H1 (cell line): Measurements from ENCODE around the gene KRT3. TPM values are rescaled to one million over a fixed set of nuclear protein-coding genes. Genes with fewer than 3 reads are reported as not detected.

ENCODE experiments used
- CTCF ChIA-PET: fragments of 300-600 bp; sonication (Branson Sonifier 250); formaldehyde crosslinking; loops from one replicate; lab custom pipeline; 2021; ENCODE audit not compliant: partially characterized antibody; lab: Charles Lee
- POLR2A ChIA-PET: fragments of 300-600 bp; sonication (Branson Sonifier 250); formaldehyde crosslinking; loops from one replicate; lab custom pipeline; 2021; ENCODE audit warnings: inconsistent platforms; ENCODE audit not compliant: partially characterized antibody; lab: Charles Lee
- DNase-seq, 2 experiments: peaks; one replicate each; pipeline versions ENCODE4 v3.0.0 to v3.0.0-alpha.2; 2010 to 2022; ENCODE audit warnings: low spot score in 2 of 2, low read depth in 1 of 2, mixed read lengths in 1 of 2
- FAIRE-seq: peaks from 2 replicates; lab custom pipeline; 2011; peaks lifted over from hg19 to GRCh38; lab: Jason Lieb, UNC
- H2AFZ ChIP-seq: 2 replicates; pipeline ENCODE4 v1.8.1; 2012; ENCODE audit warnings: low read length, inconsistent platforms
- H2AK5ac ChIP-seq: 2 replicates; pipeline ENCODE4 v1.6.1; 2013; ENCODE audit warnings: low read depth, low read length
- H2BK120ac ChIP-seq: replicated peaks from 2 replicates; pipeline ENCODE3; 2013; ENCODE audit warnings: low read depth, low read length, inconsistent platforms
- H2BK12ac ChIP-seq: 2 replicates; pipeline ENCODE4 v1.6.1; 2013; ENCODE audit warnings: low read depth, low read length
- H2BK15ac ChIP-seq: 2 replicates; pipeline ENCODE4 v1.6.1; 2013; ENCODE audit warnings: low read length
- H2BK20ac ChIP-seq: 2 replicates; pipeline ENCODE4 v1.6.1; 2013; ENCODE audit warnings: low read length
- H2BK5ac ChIP-seq: 2 replicates; pipeline ENCODE4 v1.6.1; 2013; ENCODE audit warnings: low read depth, low read length
- H3K14ac ChIP-seq: 2 replicates; pipeline ENCODE4 v1.6.1; 2013; ENCODE audit warnings: inconsistent platforms; ENCODE audit not compliant: insufficient read length
- H3K18ac ChIP-seq: 2 replicates; pipeline ENCODE4 v1.6.1; 2013; ENCODE audit warnings: low read length; ENCODE audit errors: extremely low read depth
- H3K23ac ChIP-seq: 2 replicates; pipeline ENCODE4 v1.6.1; 2013; ENCODE audit warnings: inconsistent platforms; ENCODE audit not compliant: insufficient read length
- H3K23me2 ChIP-seq: 2 replicates; pipeline ENCODE4 v1.6.1; 2013; ENCODE audit warnings: low read depth, low read length
- H3K27ac ChIP-seq: 2 replicates; pipeline ENCODE4 v1.6.1; 2011; ENCODE audit warnings: low read depth, low read length, inconsistent platforms
- H3K27me3 ChIP-seq, 4 experiments: replicated peaks in 1 of 4; 1 replicate in 1 of 4; 2 replicates in 3 of 4; pipeline versions ENCODE4 v1.6.1 to v1.8.1; 2011 to 2013; ENCODE audit warnings: low read length in 3 of 4, mild to moderate bottlenecking in 3 of 4, inconsistent platforms in 2 of 4, mixed read lengths in 2 of 4, moderate library complexity in 1 of 4; ENCODE audit not compliant: control insufficient read depth in 3 of 4, insufficient read depth in 3 of 4; ENCODE audit errors: extremely low read depth in 1 of 4
- H3K36me3 ChIP-seq, 4 experiments: 2 replicates each; pipeline versions ENCODE4 v1.6.1 to v1.8.1; 2011 to 2013; ENCODE audit warnings: mild to moderate bottlenecking in 4 of 4, low read length in 3 of 4, moderate library complexity in 2 of 4, control low read depth in 1 of 4, inconsistent platforms in 1 of 4; ENCODE audit not compliant: insufficient read depth in 4 of 4, control insufficient read depth in 2 of 4
- H3K4ac ChIP-seq: replicated peaks from 2 replicates; pipeline ENCODE3; 2013; ENCODE audit warnings: low read length, low read depth, mixed read lengths, inconsistent platforms; ENCODE audit not compliant: insufficient read length
- H3K4me1 ChIP-seq, 4 experiments: replicated peaks in 1 of 4; 1 replicate in 1 of 4; 2 replicates in 3 of 4; pipeline versions ENCODE4 v1.6.1 to v1.8.1; 2011 to 2013; ENCODE audit warnings: low read length in 3 of 4, inconsistent platforms in 2 of 4, mixed read lengths in 1 of 4; ENCODE audit not compliant: insufficient read depth in 4 of 4, control insufficient read depth in 3 of 4
- H3K4me2 ChIP-seq, 2 experiments: 2 replicates each; pipeline versions ENCODE4 v1.6.1 to v1.8.1; 2011 to 2013; ENCODE audit warnings: low read depth in 2 of 2, low read length in 2 of 2, control low read depth in 1 of 2, inconsistent platforms in 1 of 2, mild to moderate bottlenecking in 1 of 2; ENCODE audit not compliant: insufficient read depth in 1 of 2
- H3K4me3 ChIP-seq, 4 experiments: fragments of 200-600, 300-600 bp in 1 of 4; sonication (generic), shearing (Covaris generic), sonication (Bioruptor Twin) in 1 of 4; 2 replicates each; pipeline versions ENCODE4 v1.5.1 to v1.8.1; 2011 to 2016; ENCODE audit warnings: low read length in 4 of 4, low read depth in 3 of 4, control low read depth in 2 of 4, inconsistent platforms in 2 of 4, mild to moderate bottlenecking in 2 of 4, mixed read lengths in 1 of 4, moderate library complexity in 1 of 4; ENCODE audit not compliant: insufficient read depth in 2 of 4; ENCODE audit errors: extremely low read depth in 1 of 4
- H3K56ac ChIP-seq: replicated peaks from 2 replicates; pipeline ENCODE3; 2013; ENCODE audit warnings: low read depth, mild to moderate bottlenecking, mixed read lengths, low read length, inconsistent platforms; ENCODE audit not compliant: insufficient read length
- H3K79me1 ChIP-seq: 2 replicates; pipeline ENCODE4 v1.6.1; 2013; ENCODE audit warnings: low read depth, low read length, control low read depth
- H3K79me2 ChIP-seq, 2 experiments: 2 replicates each; pipeline versions ENCODE4 v1.6.1 to v1.8.1; 2012 to 2013; ENCODE audit warnings: low read length in 2 of 2, mild to moderate bottlenecking in 2 of 2, inconsistent platforms in 1 of 2; ENCODE audit not compliant: insufficient read depth in 2 of 2, control insufficient read depth in 1 of 2
- H3K9ac ChIP-seq, 4 experiments: replicated peaks in 1 of 4; 1 replicate in 1 of 4; 2 replicates in 3 of 4; pipeline versions ENCODE4 v1.6.1 to v1.8.1; 2011 to 2013; ENCODE audit warnings: low read depth in 3 of 4, low read length in 3 of 4, control low read depth in 2 of 4, mild to moderate bottlenecking in 2 of 4, moderate library complexity in 2 of 4, inconsistent platforms in 1 of 4; ENCODE audit errors: extremely low read depth in 1 of 4
- H3K9me3 ChIP-seq, 2 experiments: 2 replicates each; pipeline versions ENCODE4 v1.6.1 to v1.8.1; 2012 to 2013; ENCODE audit warnings: mild to moderate bottlenecking in 2 of 2, moderate library complexity in 2 of 2, control low read depth in 1 of 2, inconsistent platforms in 1 of 2, low read depth in 1 of 2, low read length in 1 of 2, mixed read lengths in 1 of 2; ENCODE audit not compliant: insufficient read depth in 2 of 2
- H4K20me1 ChIP-seq, 2 experiments: replicated peaks in 1 of 2; 2 replicates each; pipeline versions ENCODE3 to v1.8.1; 2011 to 2013; ENCODE audit warnings: inconsistent platforms in 2 of 2, low read length in 2 of 2, mild to moderate bottlenecking in 1 of 2; ENCODE audit not compliant: insufficient read depth in 2 of 2, control insufficient read depth in 1 of 2
- H4K5ac ChIP-seq: 2 replicates; pipeline ENCODE4 v1.6.1; 2013; ENCODE audit warnings: low read length, low read depth, mixed read lengths, inconsistent platforms; ENCODE audit not compliant: insufficient read length
- H4K8ac ChIP-seq: 2 replicates; pipeline ENCODE4 v1.8.0; 2013; ENCODE audit warnings: mild to moderate bottlenecking, moderate library complexity, low read length, inconsistent platforms; ENCODE audit not compliant: insufficient read depth; ENCODE audit errors: extremely low read depth
- H4K91ac ChIP-seq: replicated peaks from 2 replicates; pipeline ENCODE3; 2013; ENCODE audit warnings: low read length, mixed read lengths, inconsistent platforms; ENCODE audit not compliant: insufficient read length
- ATF2 ChIP-seq: IDR thresholded peaks from 2 replicates; pipeline ENCODE4 v1.6.1; 2012; ENCODE audit warnings: low read length, inconsistent platforms
- CHD2 ChIP-seq: IDR thresholded peaks from 2 replicates; pipeline ENCODE4 v1.6.1; 2012; ENCODE audit warnings: low read length, improper control_type of control experiment
- EGR1 ChIP-seq: IDR thresholded peaks from 2 replicates; pipeline ENCODE4 v1.6.1; 2011; ENCODE audit warnings: low read depth, low read length, borderline replicate concordance
- JUN ChIP-seq: IDR thresholded peaks from 2 replicates; pipeline ENCODE4 v1.6.1; 2011; ENCODE audit warnings: low read depth, mild to moderate bottlenecking, improper control_type of control experiment, low read length
- POLR2AphosphoS5 ChIP-seq: IDR thresholded peaks from 2 replicates; pipeline ENCODE4 v1.6.1; 2011; ENCODE audit warnings: low read depth, low read length
- RAD21 ChIP-seq, 2 experiments: IDR thresholded peaks in 1 of 2; conservative IDR thresholded peaks in 1 of 2; 2 replicates each; pipeline ENCODE4 v1.6.1; 2011; ENCODE audit warnings: low read depth in 2 of 2, low read length in 2 of 2, improper control_type of control experiment in 1 of 2, inconsistent platforms in 1 of 2, mild to moderate bottlenecking in 1 of 2, moderate library complexity in 1 of 2
- SIRT6 ChIP-seq: IDR thresholded peaks from one replicate; pipeline ENCODE4 v1.7.1; 2012; ENCODE audit warnings: low read length, inconsistent platforms
- SP4 ChIP-seq: IDR thresholded peaks from 2 replicates; pipeline ENCODE4 v1.6.1; 2012; ENCODE audit warnings: low read length, inconsistent platforms
- SUZ12 ChIP-seq: fragments of 200-600 bp; sonication (generic); IDR thresholded peaks from 2 replicates; pipeline ENCODE4 v1.6.1; 2012; ENCODE audit warnings: mild to moderate bottlenecking, inconsistent platforms, low read length, moderate library complexity, mixed read lengths
- TAF1 ChIP-seq: IDR thresholded peaks from 2 replicates; pipeline ENCODE4 v1.6.1; 2011; ENCODE audit warnings: mild to moderate bottlenecking, low read depth, low read length
- TCF12 ChIP-seq: IDR thresholded peaks from 2 replicates; pipeline ENCODE4 v1.6.1; 2011; ENCODE audit warnings: low read depth, mild to moderate bottlenecking, low read length
- WGBS, 2 experiments: shearing (Covaris generic) in 1 of 2; methylation state at CpG; one replicate each; pipeline versions ENCODE4 v1.1.6 to v1.1.7; 2013 to 2015; ENCODE audit warnings: low lambda C conversion rate in 2 of 2, mixed read lengths in 2 of 2, inconsistent platforms in 1 of 2, low coverage in 1 of 2, missing lambda C conversion rate in 1 of 2; ENCODE audit not compliant: insufficient replicate concordance in 2 of 2, insufficient coverage in 1 of 2, insufficient read length in 1 of 2; ENCODE audit errors: extremely low coverage in 1 of 2, missing lambda C conversion rate in 1 of 2; 5-methylcytosine and 5-hydroxymethylcytosine counted together
- polyA plus RNA-seq, 7 experiments: library from polyadenylated mRNA; depleted of rRNA in 3 of 7; stranded (reverse) in 5 of 7; unstranded in 2 of 7; fragments of >200 nt in 5 of 7; fragments of 200-250 nt in 2 of 7; gene quantifications; 1 replicate in 5 of 7; 2 replicates in 1 of 7; 4 replicates in 1 of 7; pipeline versions ENCODE4 v1.2.1 to v1.2.3, GENCODE V29; 2011 to 2013; ENCODE audit warnings: missing spikeins in 2 of 7, mixed read lengths in 2 of 7
- total RNA-seq: library from RNA; stranded (reverse); fragmentation: NEBNext Ultra II Directional; extraction: Animal tissue kit (Norgen Biotek cat#: 25700); gene quantifications from 2 replicates; pipeline ENCODE4 v1.2.1, GENCODE V29; 2021

Gene KRT3
- total and polyA plus RNA-seq, 2 of the 8 experiments (the other 6 are each of a cell fraction or from before 2014, with no cell fraction given) = not detected

- Histone ChIP-seq H3K9ac (no peak overlapping the region), H3K23ac (no peak overlapping the region), H2BK5ac (no peak overlapping the region), H2AK5ac (no peak overlapping the region), H3K4ac (no peak overlapping the region), H3K36me3 (no peaks in the 10 kb centered on the region), H3K79me2 (no peaks in the 10 kb centered on the region), H4K8ac (no peak overlapping the region), H3K4me2 (no peak overlapping the region), H4K20me1 (no peaks in the 10 kb centered on the region), H2AFZ (no peak overlapping the region), H3K4me1 (no peaks in the 10 kb centered on the region), H4K5ac (no peak overlapping the region), H2BK120ac (no peak overlapping the region), H2BK20ac (no peak overlapping the region), H4K91ac (no peak overlapping the region), H3K14ac (no peak overlapping the region), H3K9me3 (no peaks in the 10 kb centered on the region), H2BK12ac (no peak overlapping the region), H3K79me1 (no peaks in the 10 kb centered on the region), H3K56ac (no peak overlapping the region), H2BK15ac (no peak overlapping the region), H3K18ac (no peak overlapping the region), H3K23me2 (no peaks in the 10 kb centered on the region), H3K4me3 (no peak overlapping the region), H3K27me3 (no peaks in the 10 kb centered on the region), H3K27ac (no peak overlapping the region)
- WGBS, 2 experiments = 89% methylated on average over 4 of the region's 4 CpGs; no CpG with 5 or more reads in 1 of the 2 experiments
- no peak for DNase-seq
- no peak for TF ChIP-seq POLR2AphosphoS5
- no peak for TF ChIP-seq TCF12
- no peak for TF ChIP-seq SP4
- TF ChIP-seq ATF2 = no peak
- TF ChIP-seq JUN = no peak
- no peak for TF ChIP-seq SIRT6
- TF ChIP-seq RAD21 (IDR thresholded peaks at IDR 0.05 in 1 of 2, conservative IDR thresholded peaks at IDR 0.05 in 1 of 2; ENCODE audit: low read depth in 2 of 2, low read length in 2 of 2) = no peak
- TF ChIP-seq CHD2 = no peak
- TF ChIP-seq SUZ12 = no peak
- TF ChIP-seq TAF1 = no peak
- no peak for TF ChIP-seq EGR1
- ChIA-PET POLR2A (no interaction called here), CTCF (interaction anchor here (0.9 to 1.7 kb wide), 2 partner anchors 8 to 97 kb away, joined by 4 to 6 read pairs; no protein-coding TSS in a partner anchor)
- no peak for FAIRE-seq
Observed at GRCh38 chr12:52782502-52782901, 13.4 kb downstream of the KRT3 start.
